SK-N-MC (cell line): ENCODE data around the gene CCDC120.

Experiments used
- EZH2 ChIP-seq: fragments of 200-600 bp; sonication (generic); IDR thresholded peaks from one replicate; pipeline ENCODE4 v1.6.1; 2017; ENCODE audit warnings: antibody characterized with exemption
- FOXP2 ChIP-seq: optimal IDR thresholded peaks from 2 replicates; pipeline ENCODE3; 2011; ENCODE audit warnings: mild to moderate bottlenecking, moderate library complexity; ENCODE audit not compliant: insufficient read depth; ENCODE audit errors: extremely low read length, control extremely low read depth
- POLR2AphosphoS5 ChIP-seq: IDR thresholded peaks from 2 replicates; pipeline ENCODE4 v1.6.1; 2012; ENCODE audit warnings: mild to moderate bottlenecking, low read depth, low read length, borderline replicate concordance

DNA sequence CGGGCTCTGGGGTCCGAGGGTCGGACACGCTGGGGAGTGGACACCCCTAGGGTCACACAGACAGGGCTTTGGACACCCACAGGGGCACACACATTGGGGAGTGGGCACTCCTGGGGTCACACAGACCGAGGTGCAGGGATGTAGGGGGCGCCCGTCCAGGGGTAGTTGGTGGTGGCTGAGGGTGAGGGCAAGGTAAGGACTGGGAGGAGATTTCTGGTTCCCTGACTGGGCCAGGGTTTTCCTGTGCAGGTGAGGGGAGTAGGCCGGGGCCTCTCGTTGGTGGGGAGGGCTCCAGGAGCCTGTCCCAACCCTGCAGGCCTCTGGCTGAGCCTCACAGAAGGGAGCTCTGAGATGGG, 42.8 kb downstream of the CCDC120 start:
- TF ChIP-seq POLR2AphosphoS5: no peak
- no peak for TF ChIP-seq EZH2
- no peak for TF ChIP-seq FOXP2
